Medulla oblongata (tissue), 1 donor: ENCODE measurements around the gene IQCK.
A peak's percentile ranks its signal among the peaks of the same experiment; 100 is the strongest.

Source experiments
- DNase-seq: peaks from one replicate; pipeline ENCODE4 v3.0.0-alpha.2; 2015; ENCODE audit errors: extremely low spot score

The IQCK gene

DNA sequence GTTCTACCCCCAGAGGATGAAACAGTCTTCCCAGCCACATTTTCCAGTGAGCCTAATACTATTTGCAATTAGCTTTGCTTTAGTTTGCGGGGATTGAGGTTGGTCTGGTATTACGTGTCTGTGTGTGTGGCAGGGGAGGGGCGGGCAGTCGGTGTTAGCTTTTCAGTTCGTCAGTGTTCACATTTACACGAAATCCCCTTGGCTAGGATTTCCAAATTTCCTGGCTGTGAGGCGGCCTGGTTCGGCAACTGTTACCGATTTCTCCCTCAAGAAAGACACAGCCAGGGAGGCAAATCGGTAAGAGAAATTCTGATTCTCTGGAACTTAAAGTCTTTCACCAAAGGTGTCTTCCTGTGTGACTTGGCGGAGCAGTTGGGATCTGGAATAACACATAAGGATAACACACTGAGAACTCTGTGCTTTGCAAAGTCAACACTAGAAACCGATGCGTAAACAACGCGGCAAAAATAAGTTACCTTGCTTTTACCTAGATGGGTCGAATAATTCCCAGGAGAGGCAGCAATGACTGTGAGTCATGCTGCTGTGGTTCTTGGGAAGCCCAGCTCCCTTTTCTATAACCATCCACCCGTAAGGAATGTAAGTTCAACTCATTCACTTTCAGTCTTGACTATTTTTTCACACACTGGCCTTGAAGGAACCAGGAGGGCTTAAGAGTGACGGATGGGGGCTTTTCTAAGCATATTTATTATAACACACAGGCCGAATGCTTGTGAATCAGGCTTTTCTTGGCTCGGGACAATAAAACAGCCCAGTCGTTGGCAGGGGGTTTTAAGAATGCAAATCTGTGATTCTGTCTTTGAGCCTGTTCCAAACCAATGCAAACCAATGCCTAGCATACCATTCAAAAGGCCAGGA, 142.3 kb downstream of the IQCK start:
- DNase-seq: no peak

- DNase-seq: no peak
Observed at GRCh38 chr16:19861133-19861532, 143.1 kb downstream of the IQCK start.

DNA sequence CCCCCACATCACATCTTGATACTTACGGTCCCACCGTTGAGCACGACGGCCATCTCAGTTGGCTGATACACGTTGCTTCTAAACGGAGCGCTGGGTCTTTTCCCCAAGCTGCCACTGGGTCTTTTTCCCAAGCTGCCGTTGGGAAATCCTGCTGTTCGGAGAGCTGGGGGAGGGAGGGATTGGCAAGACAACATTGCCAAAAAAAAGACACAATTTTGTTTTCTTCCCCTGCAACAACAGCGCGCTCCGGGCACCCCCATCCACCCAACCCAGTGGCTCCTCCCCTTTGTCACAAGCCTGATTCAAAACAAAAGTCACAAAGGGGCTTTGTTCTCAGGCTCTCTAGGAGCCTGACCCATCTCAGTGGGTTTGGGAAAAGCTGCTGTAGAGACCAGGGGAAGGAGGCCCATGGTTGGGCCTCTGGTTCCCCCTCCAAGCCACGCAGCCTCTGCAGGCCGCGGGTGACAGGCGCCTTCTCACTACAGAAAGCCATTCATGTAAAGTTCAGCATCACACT, 143.8 kb downstream of the IQCK start:
- peak; percentile 98 for DNase-seq

DNA sequence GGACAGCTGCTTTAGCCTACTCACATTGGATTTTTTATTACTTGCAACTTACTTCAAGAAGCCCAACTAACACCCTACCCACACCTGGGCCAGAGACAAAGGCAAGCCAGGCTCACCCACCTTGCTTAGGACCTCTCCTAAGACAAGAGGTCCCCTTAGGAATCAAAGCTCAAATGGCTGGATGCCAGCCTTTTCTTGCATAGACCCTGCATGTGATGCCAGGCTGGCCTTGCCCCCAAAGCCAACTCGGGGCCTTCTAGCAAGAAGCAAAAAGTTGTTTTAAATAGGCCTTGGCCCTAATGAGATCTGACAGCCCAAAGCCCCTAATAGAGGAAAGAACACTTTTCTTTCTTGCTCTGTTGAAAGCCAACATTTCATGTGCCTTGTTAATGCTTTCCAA, 145.9 kb downstream of the IQCK start:
- no peak for DNase-seq

DNA sequence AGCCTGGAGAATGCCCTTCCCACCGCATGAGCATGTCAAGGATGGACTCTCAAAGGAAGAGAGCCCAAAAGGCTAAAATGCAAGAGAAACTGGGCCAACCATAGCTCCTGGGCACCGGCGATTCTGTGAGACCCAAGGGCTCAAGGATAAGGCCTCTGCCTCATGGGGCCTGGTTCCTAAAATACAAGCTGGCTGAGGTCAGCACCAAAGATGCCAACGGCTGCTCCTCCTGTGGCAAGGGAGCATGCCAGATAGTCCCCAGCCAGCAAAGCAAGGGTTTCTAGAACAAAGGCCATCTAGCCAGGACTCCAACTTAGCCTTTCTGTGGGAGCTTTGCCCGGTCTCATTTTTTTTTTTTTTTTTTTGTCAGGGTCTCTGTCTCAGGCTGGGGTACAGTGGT, 146.5 kb downstream of the IQCK start:
- DNase-seq: no peak

GRCh38 chr16:19868421-19868820, 150.3 kb downstream of the IQCK start:
- DNase-seq: no peak

DNA sequence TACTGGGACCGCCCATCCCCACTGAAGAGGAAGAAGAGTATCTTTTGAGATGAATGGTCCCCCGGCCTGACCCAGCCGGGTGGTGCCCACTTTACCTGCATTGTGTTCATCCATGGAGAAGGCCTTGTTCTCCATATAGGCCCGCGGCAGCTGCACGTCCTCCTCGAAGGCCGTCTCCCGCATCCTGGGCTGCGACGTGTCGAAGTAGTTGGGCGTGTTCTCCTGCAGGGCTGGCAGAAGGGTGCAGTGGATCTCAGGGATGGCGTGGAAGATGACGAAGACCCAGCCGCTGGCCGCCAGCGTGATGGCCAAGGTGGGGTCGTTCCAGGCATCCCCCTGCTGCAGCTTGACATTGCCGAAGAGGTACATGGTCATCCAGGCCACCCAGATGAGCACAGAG, 153.7 kb downstream of the IQCK start:
- no peak for DNase-seq

GRCh38 chr16:19872179-19872863, 154.2 kb downstream of the IQCK start:
- peak; percentile 71 for DNase-seq

- peak; percentile 73 for DNase-seq
Observed at GRCh38 chr16:19872935-19873334, 154.9 kb downstream of the IQCK start.

DNA sequence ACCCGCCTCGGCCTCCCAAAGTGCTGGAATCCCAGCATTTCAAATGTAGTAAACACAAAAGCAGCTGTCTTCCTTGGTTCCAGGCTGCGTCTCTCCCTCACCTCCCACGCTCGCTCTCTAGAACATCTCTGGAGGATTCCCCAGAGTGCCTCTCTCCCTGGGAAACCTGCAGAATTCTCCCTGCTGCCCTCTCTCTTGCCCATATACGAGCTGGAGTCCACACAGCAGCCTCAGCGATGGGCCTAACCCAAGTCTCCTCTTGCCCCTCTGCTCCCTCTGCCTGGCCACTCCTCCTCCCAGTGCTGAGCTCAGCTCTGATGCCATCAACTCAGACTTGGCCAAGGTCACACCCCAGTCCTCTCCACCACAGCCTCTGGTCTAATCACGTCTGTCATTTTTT, 156.0 kb downstream of the IQCK start:
- DNase-seq: no peak

- peak; percentile 28 for DNase-seq
Observed at GRCh38 chr16:19874851-19875546, 156.9 kb downstream of the IQCK start.

DNA sequence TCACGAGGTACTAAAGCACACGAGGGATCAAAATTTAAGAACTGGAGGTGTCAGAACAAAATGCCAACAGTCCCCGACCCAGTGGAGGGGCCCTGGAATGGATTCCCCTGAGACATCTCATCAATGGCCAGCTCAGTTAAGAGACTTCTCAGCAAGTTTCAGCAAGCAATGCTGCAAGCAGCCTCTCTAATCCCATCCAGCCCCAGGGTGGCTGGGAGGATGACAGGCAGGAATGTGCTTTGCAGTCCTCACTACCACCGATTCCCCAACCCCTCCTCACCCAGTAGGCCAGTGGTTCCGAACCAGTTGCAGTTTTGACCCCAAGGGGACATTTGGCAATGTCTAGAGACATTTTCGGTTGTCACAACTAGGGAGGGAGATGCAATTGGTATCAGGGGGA, 157.8 kb downstream of the IQCK start:
- peak; percentile 9 for DNase-seq

- DNase-seq: no peak
Observed at GRCh38 chr16:19876501-19877059, 158.5 kb downstream of the IQCK start.

- DNase-seq: no peak
Observed at GRCh38 chr16:19878757-19879156, 160.7 kb downstream of the IQCK start.

GRCh38 chr16:19879241-19879792, 161.2 kb downstream of the IQCK start:
- no peak for DNase-seq

DNA sequence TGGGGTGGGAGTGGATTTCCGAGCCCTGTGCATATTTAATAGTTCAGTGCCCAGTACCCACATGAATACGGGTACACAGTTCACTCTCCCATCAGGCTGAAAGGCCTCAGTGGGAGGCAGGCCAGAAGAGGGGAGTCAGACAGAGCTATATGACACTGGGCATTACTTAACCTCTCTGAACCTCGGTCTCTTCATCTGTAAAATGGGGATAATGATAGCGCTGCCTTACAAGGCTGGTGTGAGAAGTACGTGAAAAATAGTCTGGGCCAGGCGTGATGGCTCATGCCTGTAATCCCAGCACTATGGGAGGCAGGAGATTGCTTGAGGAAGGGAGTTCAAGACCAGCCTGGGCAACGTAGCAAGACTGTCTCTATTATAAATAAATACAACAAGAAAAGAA, 163.0 kb downstream of the IQCK start:
- DNase-seq: no peak

DNA sequence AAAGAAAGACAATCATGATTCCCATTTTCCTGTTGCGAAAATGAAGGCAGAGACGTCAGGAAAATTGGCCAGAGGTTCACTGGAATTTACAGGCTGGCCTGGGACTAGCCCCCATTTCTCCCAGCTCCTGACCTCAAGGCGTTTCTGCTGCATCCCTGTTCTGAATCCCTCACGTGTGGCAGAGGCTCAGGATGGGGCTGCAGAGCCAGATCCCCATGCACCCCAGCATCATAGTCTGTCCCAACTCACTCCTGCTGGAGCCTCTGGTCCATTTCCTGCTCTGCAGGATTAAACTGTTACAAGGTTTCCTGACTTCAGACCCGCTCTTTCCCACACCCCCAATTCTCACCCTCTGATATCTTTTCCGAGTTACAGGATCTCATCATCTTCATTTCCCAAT, 163.7 kb downstream of the IQCK start:
- DNase-seq: no peak

DNA sequence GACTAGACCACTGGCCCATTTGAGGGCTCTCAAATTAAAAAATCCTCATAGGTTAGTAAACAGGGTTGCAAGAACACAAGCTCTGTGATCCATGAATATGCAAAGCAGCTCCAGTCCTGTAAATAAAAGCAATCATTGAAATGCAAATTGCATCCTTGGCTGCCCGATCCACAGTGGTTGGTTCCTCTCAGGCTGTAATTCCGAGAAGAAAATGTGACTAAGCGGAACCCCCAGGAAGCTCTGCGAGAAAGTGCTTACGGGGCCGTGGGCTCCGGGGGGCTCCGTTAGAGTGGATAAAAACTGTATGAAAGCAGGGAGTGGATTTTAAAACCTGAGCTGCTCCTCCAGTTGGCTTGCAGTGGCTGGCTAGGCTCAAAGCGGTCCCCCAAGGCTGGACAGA, 164.1 kb downstream of the IQCK start:
- DNase-seq: peak; percentile 84

DNA sequence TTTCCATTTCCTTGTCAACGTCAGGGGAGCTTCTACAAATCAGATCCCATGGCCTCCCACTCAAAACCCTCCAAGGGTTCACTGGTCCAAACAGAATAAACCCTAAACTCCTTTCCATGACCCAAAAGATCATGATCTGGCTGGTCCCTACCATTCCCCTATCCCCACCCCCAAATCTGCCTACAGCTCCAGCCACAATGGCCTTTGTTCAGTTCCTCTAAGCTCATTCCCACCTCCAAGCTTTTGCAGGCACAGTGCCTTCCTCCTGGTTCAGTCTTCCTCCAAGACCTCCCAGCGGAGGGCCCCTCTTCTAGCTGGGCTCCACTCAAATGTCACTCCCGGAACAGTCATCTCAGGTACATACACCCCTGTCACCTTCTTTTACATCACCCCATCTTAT, 164.6 kb downstream of the IQCK start:
- peak; percentile 79 for DNase-seq

DNA sequence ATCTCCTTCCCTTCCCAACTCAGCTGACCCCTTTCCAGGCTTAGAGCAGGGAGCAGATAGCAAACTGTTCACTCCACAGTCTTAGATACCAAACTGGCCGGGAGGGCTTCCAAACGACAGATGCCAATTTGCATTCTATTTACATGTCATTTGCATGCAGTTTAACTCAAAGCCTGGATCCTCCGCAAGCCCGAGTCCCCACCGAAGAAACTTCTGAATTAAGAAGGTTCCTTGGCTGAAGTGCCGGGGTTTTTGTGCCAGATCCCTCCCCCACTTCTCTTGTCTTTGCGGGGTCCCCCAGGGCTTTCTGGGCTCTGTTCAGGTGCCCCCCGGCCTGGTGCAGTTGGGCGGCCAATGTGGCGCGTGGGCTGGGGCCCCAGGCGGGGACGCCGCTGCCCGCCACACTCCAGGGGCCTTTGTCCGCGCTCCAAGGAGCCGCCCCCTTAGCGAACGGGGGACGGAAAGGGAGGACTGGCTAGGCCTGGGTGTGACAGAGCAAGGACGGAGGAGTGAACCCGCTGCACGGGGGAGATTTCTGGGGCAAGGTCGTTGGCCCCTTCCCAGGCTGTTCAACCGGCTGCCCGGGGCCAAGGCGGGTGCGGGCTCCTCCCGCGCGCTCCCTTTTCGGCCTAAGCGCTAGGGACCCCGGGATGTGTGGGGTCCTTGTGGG, 165.4 kb downstream of the IQCK start:
- DNase-seq: peak; percentile 90

GRCh38 chr16:19883966-19884485, 166.0 kb downstream of the IQCK start:
- no peak for DNase-seq
